Erythroblast (primary cell): ENCODE data around the gene INTS13.

Experiments used
- GATA1 ChIP-seq: IDR thresholded peaks from 2 replicates; pipeline ENCODE4 v1.6.1; 2011; ENCODE audit warnings: low read depth, mild to moderate bottlenecking, control low read depth, low read length, moderate library complexity
- POLR2A ChIP-seq: IDR thresholded peaks from 2 replicates; pipeline ENCODE4 v1.6.1; 2011; ENCODE audit warnings: mild to moderate bottlenecking, low read length

GRCh38 chr12:26982866-26983265 lies 45.1 kb upstream of the INTS13 start:
- no peak for TF ChIP-seq POLR2A
- TF ChIP-seq GATA1, result no peak
